ENCODE results near the gene RTN4RL2.

GRCh38 chr11:57481915-57482781 lies 21.8 kb downstream of the RTN4RL2 start:
- TF ChIP-seq CTCF (IDR thresholded peaks at IDR 0.05) = no peak
- TF ChIP-seq POLR2A (IDR thresholded peaks at IDR 0.05) = no peak
- TF ChIP-seq POLR2AphosphoS5 (IDR thresholded peaks at IDR 0.05) = no peak
